ENCODE results near the gene NOC2L.

The NOC2L gene

GRCh38 chr1:974293-974640, 15.2 kb upstream of the NOC2L start:
- no peak for DNase-seq

GRCh38 chr1:973459-974292, 14.6 kb upstream of the NOC2L start:
- DNase-seq: no peak

DNA sequence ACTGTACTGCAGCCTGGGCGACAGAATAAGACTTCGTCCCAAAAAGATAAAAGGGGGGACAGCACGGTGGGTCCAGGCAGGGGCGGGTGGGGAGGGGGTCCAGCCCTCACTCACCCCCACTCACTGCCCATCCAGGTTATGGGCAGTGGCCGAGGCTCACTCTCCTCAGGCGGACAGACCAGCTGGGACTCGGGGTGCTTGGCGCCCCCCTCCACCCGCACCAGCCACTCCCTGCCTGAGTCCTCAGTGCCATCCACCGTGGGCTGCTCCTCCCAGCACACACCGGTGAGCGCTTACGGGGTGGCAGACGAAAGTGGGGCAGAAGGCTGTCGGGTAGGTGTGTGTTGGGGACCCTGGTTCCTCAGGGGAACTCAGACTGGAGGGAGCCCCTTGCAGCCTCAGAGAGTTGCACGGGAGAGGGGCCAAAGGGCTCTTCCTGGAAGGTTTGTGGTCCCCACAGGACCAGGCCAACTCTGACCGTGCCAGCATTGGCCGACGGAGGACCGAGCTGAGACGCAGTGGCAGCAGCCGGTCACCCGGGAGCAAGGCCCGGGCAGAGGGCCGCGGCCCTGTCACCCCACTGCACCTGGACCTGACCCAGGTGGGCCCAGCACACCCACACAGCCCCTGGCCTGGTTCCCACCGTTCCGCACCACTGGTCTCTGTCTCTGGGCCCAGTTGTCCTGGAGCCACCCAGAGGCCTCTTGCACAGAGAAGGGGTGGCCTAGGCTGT, 13.8 kb upstream of the NOC2L start:
- no peak for DNase-seq

GRCh38 chr1:971751-972506, 12.9 kb upstream of the NOC2L start:
- DNase-seq: no peak

- DNase-seq: no peak
Measured at GRCh38 chr1:970973-971730, 12.1 kb upstream of the NOC2L start.

- no peak for DNase-seq
Measured at GRCh38 chr1:970242-970972, 11.4 kb upstream of the NOC2L start.

DNA sequence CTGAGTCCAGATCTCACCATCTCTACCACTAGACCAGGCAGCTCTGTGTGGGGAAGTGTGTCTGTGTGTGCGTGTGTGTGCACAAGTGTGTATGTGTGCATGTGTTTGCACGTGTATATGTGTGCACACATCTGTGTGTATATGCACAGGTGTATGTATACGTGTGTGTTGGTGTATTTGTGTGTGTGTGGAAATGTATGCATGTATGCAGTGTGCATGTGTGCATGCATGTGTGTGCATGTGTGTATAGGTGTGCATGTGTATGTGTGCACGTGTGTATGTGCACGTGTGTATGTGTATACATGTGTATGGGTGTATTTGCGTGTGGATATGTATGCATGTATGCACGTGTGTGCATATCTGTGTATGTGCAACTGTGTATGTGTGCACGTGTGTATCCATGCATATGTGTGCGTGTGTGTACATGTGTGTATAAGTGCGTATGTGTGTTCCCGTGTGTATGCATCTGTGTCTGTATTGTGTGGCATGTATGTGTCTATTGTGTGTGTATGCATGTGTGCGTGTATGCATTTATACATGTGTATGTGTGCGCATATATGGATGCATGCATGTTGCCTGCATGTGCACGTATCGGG, 10.3 kb upstream of the NOC2L start:
- no peak for DNase-seq

DNA sequence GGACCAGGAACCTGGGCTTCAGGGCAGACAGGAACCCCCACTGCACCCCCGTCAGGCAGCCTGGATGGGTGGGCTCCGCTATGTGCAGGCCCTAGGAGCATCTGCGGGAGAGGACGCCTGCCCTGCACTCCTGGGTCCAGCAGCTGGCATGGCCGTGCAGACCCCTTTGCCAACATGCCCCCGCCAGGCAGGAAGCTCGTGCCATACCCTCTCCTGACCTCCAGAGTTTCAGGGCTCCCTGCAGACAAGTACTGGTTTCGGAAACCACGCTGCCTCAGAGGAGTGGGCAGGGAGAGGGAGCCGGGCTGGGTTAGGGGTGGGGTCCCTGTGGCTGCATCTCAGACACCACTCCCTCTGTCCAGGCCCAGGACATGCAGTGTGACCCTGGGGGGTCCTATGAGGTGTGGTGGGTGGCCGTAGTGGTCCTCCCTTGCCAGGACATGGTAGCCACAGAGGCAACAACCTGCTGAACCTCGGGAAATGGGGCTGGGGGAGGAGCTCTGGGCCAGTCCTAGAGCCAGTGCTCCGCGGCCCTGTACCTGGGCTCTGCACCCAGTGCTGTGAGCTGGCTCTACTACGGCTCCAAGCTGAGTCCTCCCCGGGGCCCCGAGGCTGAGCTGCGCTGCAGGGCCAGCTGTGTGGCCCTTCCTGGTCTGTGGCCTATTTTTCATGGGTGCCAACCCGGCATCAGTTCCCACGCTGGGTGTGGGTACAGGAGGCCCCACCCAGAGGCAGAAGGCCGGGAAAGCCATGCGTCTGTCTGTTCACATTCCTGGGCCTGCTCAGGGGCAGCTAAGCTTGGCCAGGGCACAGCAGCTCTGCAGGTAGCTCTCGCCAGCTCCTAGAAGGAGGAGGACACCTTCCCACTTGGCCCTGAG, 8.6 kb upstream of the NOC2L start:
- DNase-seq: no peak

- no peak for DNase-seq
Measured at GRCh38 chr1:966704-967300, 7.7 kb upstream of the NOC2L start.

- DNase-seq: no peak
Measured at GRCh38 chr1:966135-966703, 7.2 kb upstream of the NOC2L start, which contains the start of gene PLEKHN1. Gene PLEKHN1, plus strand, starts transcription at chr1:966482. Its CDS starts 50 bp downstream, at chr1:966532.

GRCh38 chr1:965526-966134, 6.6 kb upstream of the NOC2L start:
- no peak for DNase-seq

DNA sequence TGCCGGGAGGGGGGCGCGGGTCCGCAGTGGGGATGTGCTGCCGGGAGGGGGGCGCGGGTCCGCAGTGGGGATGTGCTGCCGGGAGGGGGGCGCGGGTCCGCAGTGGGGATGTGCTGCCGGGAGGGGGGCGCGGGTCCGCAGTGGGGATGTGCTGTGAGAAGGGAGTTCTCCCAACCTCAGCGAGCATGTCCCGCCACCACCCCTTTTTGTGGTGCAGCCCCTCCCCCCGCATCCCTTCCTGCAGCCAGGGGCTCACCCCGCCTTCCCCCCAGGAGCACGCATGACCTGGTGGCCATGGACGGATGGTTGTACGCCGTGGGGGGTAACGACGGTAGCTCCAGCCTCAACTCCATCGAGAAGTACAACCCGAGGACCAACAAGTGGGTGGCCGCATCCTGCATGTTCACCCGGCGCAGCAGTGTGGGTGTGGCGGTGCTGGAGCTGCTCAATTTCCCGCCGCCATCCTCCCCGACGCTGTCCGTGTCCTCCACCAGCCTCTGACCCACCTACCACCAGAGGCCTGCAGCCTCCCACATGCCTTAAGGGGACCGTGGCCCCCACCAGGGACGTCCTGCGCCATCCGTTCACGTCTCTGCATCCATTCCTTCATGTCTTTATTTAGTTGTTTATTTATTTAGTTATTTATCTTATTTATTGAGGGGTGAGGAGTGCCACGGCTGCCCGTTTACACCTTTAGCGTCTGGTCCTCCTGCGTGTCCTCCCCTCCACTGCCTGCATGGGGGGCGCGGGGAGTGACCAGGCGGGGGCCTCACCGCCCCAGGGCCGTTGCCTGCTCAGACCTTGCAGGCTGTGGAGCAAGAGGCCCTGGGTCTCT, 5.9 kb upstream of the NOC2L start:
- no peak for DNase-seq

DNA sequence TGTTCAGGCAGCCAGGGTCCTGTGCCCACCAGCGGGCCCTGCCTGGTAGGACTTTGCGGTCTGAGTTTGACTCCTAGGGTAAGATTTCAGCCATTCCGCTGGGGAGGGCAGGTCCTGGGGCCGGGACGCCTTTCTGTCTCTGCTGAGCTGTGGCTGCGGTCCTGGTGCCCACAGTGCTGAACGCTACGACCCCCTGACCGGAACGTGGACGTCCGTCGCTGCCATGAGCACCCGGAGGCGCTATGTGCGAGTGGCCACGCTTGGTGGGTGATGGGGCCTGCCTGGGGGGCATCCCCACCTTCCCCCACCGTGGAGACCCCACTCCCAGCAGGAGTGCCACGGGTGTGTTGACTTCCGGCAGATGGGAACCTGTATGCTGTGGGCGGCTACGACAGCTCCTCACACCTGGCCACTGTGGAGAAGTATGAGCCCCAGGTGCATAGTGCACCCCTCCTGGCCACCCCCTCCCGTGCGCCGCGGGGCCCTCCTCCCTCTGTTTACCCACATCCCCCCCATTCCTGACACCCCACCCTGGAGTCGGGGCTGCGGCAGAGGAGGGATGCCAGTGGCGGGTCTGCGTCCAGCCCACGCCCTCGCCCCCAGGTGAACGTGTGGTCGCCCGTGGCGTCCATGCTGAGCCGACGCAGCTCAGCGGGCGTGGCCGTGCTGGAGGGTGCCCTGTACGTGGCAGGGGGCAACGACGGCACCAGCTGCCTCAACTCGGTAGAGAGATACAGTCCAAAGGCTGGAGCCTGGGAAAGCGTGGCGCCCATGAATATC, 4.9 kb upstream of the NOC2L start:
- no peak for DNase-seq

DNA sequence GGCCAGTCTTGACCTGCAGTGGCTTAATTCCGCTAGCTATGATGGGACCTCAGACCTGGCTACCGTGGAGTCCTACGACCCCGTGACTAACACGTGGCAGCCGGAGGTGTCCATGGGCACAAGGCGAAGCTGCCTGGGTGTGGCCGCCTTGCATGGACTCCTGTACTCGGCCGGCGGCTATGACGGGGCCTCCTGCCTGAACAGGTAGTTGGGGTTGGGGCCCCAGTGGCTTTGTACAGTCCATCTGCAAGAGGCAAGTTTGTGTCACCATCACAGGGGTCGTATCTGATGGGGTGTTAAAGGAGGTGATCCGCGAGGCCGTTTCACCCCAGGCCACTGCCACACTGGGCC, 4.2 kb upstream of the NOC2L start:
- no peak for DNase-seq

- no peak for DNase-seq
Measured at GRCh38 chr1:962381-963300, 3.6 kb upstream of the NOC2L start.

DNA sequence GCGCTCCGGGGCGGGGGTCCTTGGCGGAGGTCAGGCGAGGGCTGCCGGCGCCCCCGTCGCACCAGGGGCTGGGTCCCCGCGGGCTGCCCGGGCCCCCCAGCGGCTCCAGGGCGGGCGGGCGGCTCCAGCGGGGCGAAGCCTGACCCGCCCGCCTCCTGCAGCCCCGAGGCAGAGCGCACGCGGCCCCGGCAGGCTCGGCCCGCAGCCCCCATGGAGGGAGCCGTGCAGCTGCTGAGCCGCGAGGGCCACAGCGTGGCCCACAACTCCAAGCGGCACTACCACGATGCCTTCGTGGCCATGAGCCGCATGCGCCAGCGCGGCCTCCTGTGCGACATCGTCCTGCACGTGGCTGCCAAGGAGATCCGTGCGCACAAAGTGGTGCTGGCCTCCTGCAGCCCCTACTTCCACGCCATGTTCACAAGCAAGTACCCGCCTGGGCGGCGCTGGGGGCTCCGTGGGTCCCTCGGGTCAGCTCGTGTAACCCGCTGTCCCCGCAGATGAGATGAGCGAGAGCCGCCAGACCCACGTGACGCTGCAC, 2.1 kb upstream of the NOC2L start:
- DNase-seq: no peak
